Type B pancreatic cell (in vitro differentiated cells): ENCODE data around the gene JAG2. TPM values are rescaled to one million over a fixed set of nuclear protein-coding genes. Genes with fewer than 3 reads are reported as not detected.
A peak's percentile ranks its signal among the peaks of the same experiment; 100 is the strongest.

Source experiments
- DNase-seq: peaks from one replicate; pipeline ENCODE4 v3.0.0; 2021; ENCODE audit warnings: mixed read lengths; ENCODE audit not compliant: unreplicated experiment; ENCODE audit errors: extremely low spot score
- H3K27ac Mint-ChIP-seq: 2 replicates; pipeline ENCODE4 v1.8.0; 2021; ENCODE audit warnings: mild to moderate bottlenecking, mixed read lengths
- H3K27me3 Mint-ChIP-seq: 2 replicates; pipeline ENCODE4 v1.8.0; 2021; ENCODE audit warnings: mixed read lengths
- H3K36me3 Mint-ChIP-seq: 2 replicates; pipeline ENCODE4 v1.8.0; 2021; ENCODE audit warnings: mixed read lengths
- H3K4me1 Mint-ChIP-seq: one replicate; pipeline ENCODE4 v1.8.0; 2021; ENCODE audit warnings: mixed read lengths; ENCODE audit not compliant: unreplicated experiment
- H3K4me3 Mint-ChIP-seq: 2 replicates; pipeline ENCODE4 v1.8.0; 2021; ENCODE audit warnings: mild to moderate bottlenecking, mixed read lengths
- H3K9me3 Mint-ChIP-seq: 2 replicates; pipeline ENCODE4 v1.8.0; 2021; ENCODE audit warnings: mixed read lengths
- total RNA-seq: library from RNA; stranded (reverse); gene quantifications from 2 replicates; pipeline ENCODE4 v1.2.1, GENCODE V29; 2021; ENCODE audit warnings: low replicate concordance
- TF ChIP-seq, protein P1 (sequence below): fragments of 200-600 bp; sonication (generic); conservative IDR thresholded peaks from 2 replicates; pipeline ENCODE4 v1.5.0; 2021; ENCODE audit warnings: antibody characterized with exemption, mild to moderate bottlenecking

JAG2 gene
- total RNA-seq, 1 donor from 2014 or later: 16.5 TPM

DNA sequence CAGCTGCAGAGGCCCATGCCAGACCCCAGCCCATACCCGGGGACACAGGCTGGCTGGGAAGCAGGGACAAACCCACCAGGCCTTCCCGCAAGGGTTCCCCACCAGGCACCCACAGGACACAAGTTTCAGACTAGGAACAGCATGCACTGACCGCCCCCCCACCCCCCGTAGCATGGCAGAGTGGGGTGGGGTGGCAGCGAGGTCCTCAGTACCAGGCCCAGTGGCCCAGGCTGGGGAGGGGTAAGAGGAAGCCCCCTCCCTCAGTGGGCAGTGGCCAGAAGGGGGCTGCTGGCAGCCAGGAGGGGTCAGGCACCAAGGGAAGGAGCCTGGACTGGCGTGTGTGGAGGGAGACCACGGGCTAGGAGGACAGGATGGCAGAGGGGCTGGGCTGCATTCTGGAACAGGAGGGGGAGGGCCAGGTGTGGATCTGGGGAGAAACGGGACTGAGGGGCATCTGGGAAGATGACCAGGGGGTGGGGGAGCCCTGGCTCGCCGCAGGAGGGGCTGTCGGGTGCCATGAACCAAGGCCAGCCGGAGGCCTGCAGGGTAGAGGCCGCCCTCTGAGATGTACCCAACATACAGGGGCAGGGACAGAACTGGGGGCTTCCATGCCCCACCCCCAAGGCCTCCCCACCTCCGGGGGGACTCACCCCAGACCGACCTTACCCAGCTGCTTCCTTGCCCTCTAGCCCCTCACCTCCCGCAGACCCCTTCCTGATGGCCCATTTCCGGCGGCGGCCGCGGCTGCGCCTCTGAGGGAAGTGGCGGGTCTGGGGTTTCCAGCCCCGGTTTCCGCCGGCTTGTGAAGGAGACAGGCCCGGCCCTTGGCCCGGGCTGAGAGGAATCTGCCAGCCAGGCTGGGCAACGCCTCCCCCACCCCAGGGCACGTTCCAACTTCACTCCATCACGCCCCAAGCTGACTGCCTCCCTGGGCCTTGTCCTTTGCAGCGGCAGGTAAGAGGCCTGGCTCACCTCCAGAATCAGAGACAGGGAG is 5.6 kb upstream of the JAG2 start:
- no peak overlapping the region for H3K27ac Mint-ChIP-seq
- H3K4me1 Mint-ChIP-seq: no peaks in the 10 kb centered on the region
- H3K36me3 Mint-ChIP-seq: no peaks in the 10 kb centered on the region
- DNase-seq: no peak
- H3K9me3 Mint-ChIP-seq: no peaks in the 10 kb centered on the region
- peaks cover 8% of the 10 kb centered on the region for H3K27me3 Mint-ChIP-seq
- no peak overlapping the region for H3K4me3 Mint-ChIP-seq
- TF ChIP-seq, protein P1, sequence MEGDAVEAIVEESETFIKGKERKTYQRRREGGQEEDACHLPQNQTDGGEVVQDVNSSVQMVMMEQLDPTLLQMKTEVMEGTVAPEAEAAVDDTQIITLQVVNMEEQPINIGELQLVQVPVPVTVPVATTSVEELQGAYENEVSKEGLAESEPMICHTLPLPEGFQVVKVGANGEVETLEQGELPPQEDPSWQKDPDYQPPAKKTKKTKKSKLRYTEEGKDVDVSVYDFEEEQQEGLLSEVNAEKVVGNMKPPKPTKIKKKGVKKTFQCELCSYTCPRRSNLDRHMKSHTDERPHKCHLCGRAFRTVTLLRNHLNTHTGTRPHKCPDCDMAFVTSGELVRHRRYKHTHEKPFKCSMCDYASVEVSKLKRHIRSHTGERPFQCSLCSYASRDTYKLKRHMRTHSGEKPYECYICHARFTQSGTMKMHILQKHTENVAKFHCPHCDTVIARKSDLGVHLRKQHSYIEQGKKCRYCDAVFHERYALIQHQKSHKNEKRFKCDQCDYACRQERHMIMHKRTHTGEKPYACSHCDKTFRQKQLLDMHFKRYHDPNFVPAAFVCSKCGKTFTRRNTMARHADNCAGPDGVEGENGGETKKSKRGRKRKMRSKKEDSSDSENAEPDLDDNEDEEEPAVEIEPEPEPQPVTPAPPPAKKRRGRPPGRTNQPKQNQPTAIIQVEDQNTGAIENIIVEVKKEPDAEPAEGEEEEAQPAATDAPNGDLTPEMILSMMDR: no peak

- H3K9me3 Mint-ChIP-seq: no peaks in the 10 kb centered on the region
- H3K4me1 Mint-ChIP-seq: no peaks in the 10 kb centered on the region
- TF ChIP-seq, protein P1: no peak
Measured at GRCh38 chr14:105173145-105173544, 4.6 kb upstream of the JAG2 start.

GRCh38 chr14:105172476-105172875 is 3.9 kb upstream of the JAG2 start:
- Mint-ChIP-seq H3K4me1 (no peaks in the 10 kb centered on the region), H3K36me3 (no peaks in the 10 kb centered on the region), H3K27ac (no peak overlapping the region), H3K27me3 (peaks cover 10% of the 10 kb centered on the region), H3K9me3 (no peaks in the 10 kb centered on the region), H3K4me3 (no peak overlapping the region)
- TF ChIP-seq, protein P1: no peak
- DNase-seq: no peak

More at GRCh38 chr14:105173145-105173544, 4.6 kb upstream of the JAG2 start:
- no peak overlapping the region for H3K27ac Mint-ChIP-seq
- peaks cover 10% of the 10 kb centered on the region for H3K27me3 Mint-ChIP-seq
- no peaks in the 10 kb centered on the region for H3K36me3 Mint-ChIP-seq
- DNase-seq: no peak
- no peak overlapping the region for H3K4me3 Mint-ChIP-seq

- TF ChIP-seq, protein P1: no peak
- H3K4me1 Mint-ChIP-seq: no peaks in the 10 kb centered on the region
- no peak for DNase-seq
- H3K9me3 Mint-ChIP-seq: no peaks in the 10 kb centered on the region
- no peak overlapping the region for H3K4me3 Mint-ChIP-seq
- no peaks in the 10 kb centered on the region for H3K36me3 Mint-ChIP-seq
- H3K27me3 Mint-ChIP-seq: peaks cover 15% of the 10 kb centered on the region
- no peak overlapping the region for H3K27ac Mint-ChIP-seq
Measured at GRCh38 chr14:105171004-105171673, 2.6 kb upstream of the JAG2 start.

DNA sequence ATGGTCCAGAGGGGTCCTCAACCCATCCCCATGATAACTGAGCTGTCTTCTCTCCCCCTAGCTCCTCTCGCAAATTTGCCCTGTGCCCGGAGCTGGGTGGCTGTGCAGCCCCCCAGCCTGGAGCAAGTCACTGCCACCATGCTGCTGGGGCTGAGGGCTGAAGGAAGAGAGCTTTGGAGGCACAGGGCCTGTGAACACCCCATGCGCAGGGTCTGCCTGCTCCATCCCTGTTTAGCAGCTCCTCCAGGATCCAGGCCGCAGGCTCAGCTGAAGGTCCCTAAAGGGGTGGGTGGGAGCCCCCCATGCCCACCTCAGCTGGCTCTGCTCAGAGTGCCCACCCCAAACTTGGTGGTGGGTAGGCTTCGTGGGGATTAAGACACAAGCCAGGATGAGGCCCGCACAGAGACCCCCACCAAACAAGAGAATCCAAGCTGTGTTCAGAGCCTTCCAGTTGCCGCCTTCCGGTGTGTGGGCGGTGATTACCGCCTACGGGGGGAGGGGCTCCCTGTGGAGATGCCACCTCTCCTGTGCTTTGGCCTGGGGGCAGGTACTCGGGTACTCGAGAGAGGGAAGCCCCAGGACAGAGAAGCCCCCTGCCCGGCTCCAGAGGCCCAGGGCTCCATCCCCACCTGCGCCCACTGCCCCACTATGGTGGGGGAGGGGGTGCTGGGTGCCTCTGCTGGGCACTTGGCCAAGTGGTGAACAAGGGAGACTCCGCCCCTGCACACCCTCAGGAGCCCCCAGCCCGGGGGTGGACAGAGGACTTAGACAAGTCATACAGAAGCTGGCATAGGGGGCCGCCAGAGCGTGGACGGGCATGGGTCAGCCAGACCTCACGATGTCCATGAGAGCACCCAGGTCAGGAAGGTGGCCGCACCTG is 1.4 kb upstream of the JAG2 start:
- H3K9me3 Mint-ChIP-seq: no peaks in the 10 kb centered on the region
- TF ChIP-seq, protein P1: no peak
- no peaks in the 10 kb centered on the region for H3K36me3 Mint-ChIP-seq
- H3K4me1 Mint-ChIP-seq: no peaks in the 10 kb centered on the region
- peaks cover 19% of the 10 kb centered on the region for H3K27me3 Mint-ChIP-seq
- DNase-seq: no peak
- peak overlapping the region; percentile 55 for H3K27ac Mint-ChIP-seq
- H3K4me3 Mint-ChIP-seq: peak overlapping the region; percentile 86
